HG03378 (cell line): ENCODE data around the gene CDKAL1.
A peak's percentile ranks its signal among the peaks of the same experiment; 100 is the strongest.

Experiments
- ATAC-seq: cut with Tn5 transposase; IDR thresholded peaks from one replicate; pipeline ENCODE4 v1.9.1; 2021; ENCODE audit warnings: mild to moderate bottlenecking, moderate library complexity; ENCODE audit not compliant: unreplicated experiment

The CDKAL1 gene

GRCh38 chr6:20998748-20999448 lies 464.6 kb downstream of the CDKAL1 start:
- no peak for ATAC-seq

DNA sequence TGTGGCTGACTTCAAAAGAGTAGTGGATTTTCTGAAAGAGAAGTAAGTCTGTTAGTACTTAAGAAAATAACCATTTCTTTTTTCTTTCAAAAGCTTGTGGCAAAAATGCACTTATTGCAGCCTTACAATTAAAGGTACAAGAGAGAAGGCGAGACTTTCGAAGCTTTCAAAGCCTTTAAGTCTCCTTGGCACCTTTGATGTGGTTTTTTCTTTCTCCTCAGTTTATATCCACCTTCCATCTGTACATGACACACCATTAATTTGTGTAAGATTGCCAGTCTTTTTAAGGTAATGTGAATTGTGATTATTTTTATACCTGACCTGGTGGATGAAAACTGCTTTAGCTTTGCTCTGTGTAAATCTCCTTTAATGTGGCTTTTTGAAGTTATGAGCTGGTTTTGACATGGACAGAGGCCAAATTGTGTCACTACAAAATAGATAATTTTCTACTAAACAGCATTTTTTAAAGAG lies 466.1 kb downstream of the CDKAL1 start:
- no peak for ATAC-seq

DNA sequence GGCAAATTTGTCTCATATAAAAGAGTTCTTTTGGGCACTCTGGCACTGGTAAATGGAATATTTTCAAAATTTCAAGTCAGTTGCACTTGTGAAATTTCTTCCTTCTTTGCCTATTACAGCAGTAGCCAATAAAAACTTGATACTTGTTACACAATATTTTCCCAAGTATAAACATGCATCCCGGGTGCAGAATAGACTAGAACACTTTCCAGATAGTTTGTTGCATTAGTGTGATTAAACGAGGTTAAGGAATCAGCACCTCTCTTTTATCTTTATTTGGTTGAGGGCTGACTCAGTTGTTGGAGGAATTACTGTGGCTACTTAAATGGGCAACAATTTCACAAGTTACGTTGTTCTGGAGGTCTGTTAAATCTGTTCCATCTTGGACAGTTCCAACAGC lies 467.5 kb downstream of the CDKAL1 start:
- no peak for ATAC-seq

DNA sequence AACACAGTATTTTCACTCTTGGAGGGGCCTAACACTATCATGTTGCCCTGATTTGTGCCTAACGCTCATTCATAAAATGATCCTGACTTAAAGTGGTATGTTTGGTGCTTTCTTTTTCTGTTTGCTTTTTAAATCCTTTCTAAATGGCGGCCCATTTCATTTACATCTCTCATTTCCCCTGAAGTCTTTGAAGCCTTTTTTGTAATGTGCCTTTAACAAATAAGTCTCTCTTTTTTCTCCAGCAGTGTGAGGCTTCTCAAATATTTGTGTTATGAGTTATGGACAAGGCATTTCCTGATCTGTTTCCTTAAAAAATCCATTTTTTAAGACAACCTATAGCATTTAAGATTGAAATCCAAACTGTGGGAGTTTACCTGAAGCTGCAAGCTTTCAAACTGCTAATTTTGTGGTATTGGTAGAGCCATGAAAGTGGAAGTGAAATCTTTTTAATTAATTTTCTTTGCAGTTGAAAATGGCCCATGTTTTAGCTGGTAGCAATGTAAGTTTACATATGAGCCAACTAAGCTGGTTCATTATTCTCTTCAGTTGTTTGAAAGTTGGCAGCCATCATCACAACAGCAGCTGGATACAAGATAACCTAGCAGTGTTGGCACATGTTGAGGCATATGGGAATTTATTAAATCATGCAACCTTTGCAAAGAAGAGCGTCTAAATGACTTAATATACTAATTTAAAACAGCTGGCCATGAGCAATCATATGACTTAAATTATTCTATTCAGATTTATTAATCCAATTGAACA lies 469.7 kb downstream of the CDKAL1 start:
- peak; percentile 76 for ATAC-seq

GRCh38 chr6:21005816-21006570 lies 471.7 kb downstream of the CDKAL1 start:
- ATAC-seq: peak; percentile 66

- no peak for ATAC-seq
Observed at GRCh38 chr6:21019614-21020013, 485.4 kb downstream of the CDKAL1 start.

GRCh38 chr6:21022343-21023107 lies 488.3 kb downstream of the CDKAL1 start:
- peak; percentile 95 for ATAC-seq

GRCh38 chr6:21023210-21023609 lies 489.0 kb downstream of the CDKAL1 start:
- ATAC-seq: no peak

DNA sequence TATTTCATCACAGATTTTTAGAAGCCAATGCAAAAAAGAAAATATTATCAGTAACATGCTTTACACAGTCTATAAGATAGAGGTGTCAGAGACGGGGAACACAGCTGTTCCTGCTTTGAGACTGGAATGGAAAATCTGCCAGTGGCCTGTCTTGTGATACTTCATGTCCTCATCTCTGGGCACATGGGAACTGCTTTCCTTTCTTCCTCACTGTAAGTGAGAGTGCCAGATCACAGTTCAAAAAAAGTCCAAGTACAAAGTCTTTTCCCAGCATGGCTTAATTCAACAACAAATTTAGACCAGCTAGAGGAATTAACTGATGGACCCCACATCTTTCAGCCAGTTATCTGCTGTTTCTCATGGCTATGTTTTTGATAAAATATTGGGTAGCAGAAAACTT lies 490.4 kb downstream of the CDKAL1 start:
- ATAC-seq: no peak

DNA sequence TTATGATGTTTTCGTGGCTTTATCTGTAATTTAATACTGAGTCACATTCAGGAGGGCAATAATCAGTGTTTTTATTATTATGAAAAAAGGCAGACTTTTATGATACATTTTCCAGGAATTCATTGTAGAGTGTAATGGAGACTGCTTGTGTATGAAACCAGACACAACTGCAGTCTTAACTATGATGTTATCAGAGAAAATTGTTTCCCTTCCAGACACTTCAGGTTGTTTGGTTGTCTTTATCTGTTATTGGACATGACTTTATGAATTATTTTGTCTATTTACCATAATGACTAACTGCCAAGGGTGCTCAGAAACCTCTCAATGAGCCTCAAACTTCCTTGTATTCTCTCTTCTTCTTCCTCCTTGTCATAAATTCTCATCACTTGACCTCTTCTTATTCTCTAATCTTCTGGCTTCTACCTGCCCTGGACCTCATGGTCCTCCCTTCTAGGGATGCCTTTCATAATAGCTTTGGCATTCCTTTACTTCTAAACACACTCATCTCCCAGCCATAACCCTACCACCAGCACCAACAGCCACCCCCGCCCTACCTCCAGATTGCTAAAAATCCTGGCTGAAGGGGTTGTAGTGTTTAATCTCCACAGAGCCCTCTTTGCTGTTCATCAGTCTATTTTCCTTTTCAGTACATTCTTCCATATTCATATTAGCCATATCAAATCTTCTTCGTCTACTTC lies 492.5 kb downstream of the CDKAL1 start:
- ATAC-seq: no peak

DNA sequence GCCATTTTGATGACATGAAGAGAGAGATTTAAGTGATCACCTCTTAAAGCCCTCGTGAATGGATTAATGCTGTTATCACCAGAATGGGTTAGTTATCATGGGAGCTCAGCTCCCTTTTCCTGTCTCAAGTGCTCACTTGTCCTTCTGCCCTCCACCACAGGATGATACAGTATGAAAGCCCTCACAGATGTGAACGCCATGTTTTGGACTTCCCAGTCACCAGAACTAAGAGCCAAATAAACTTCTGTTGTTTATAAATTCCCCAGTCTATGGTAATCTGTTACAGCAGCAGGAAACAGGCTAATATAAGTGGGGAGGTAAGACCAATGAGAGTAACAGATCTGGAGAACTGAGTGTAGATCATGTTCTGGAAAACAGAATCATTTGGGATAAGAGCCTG lies 493.2 kb downstream of the CDKAL1 start:
- no peak for ATAC-seq

- no peak for ATAC-seq
Observed at GRCh38 chr6:21031182-21031581, 496.9 kb downstream of the CDKAL1 start.

- no peak for ATAC-seq
Observed at GRCh38 chr6:21033084-21033483, 498.8 kb downstream of the CDKAL1 start.

- ATAC-seq: no peak
Observed at GRCh38 chr6:21033575-21034026, 499.3 kb downstream of the CDKAL1 start.

DNA sequence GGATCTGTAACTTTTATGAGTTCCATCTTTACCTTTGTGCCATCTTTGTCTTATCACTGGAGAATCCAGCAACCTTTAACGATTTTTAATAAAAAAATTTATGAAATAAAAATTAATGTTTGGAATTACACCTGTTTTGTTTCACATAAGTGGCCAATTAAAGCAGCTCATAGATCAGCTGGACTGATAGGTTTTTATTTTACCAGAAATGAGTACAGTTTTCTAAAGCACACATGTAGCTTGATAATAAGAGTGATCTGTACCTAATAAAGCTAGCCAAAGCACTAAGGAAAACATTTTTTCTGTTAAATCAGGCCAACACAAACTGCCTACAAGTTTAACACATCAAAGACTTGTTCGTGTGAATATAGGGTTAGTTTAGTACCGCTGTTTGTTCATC lies 500.1 kb downstream of the CDKAL1 start:
- no peak for ATAC-seq

GRCh38 chr6:21037453-21037852 lies 503.2 kb downstream of the CDKAL1 start:
- peak; percentile 86 for ATAC-seq

GRCh38 chr6:21039926-21040325 lies 505.7 kb downstream of the CDKAL1 start:
- ATAC-seq: no peak

- ATAC-seq: no peak
Observed at GRCh38 chr6:21045135-21045700, 511.0 kb downstream of the CDKAL1 start.

DNA sequence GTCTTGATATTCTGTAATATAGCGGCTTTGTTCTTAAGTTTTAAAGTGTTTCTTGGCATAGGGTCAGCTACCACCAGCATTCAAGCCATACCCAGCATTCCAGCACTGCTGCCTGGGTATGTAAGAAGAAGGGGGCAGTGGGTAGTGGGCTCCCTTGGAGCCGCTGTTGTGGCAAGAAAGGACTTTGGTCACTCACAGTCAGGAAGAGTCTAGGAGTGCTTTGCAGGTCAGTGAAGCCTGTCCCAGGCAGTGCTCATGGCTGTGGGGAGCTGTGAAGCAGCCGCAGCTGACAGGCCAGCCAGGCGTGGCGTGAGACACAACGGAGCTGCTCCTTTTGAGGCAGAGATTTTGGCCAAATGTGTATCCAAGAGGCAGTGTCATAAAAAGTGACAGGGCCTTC lies 512.0 kb downstream of the CDKAL1 start:
- ATAC-seq: no peak

DNA sequence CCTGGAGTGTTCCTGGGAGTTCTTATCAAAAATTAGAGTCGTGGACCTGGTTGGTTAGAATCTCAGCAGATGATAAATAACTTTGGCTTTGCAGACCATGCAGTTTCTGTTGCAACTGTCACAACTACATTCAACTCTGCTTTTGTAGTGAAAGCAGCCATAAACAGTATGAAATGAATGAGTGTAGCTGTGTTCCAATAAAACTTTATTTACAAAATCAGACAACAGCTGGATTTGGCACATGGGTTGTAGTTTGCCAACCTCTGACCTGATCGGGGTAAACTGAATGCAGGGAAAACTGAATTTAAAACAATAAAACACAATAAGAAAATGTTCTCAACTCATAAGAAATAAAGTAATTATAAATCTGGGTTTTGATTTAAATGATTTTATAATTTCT lies 513.8 kb downstream of the CDKAL1 start:
- ATAC-seq: no peak
